Trophoblast cell (in vitro differentiated cells and primary cell): ENCODE results near the gene CCDC34.
A peak's percentile ranks its signal among the peaks of the same experiment; 100 is the strongest.

Experiments used
- DNase-seq, 2 donors: peaks; one replicate each; pipeline ENCODE4 v3.0.0-alpha.2; 2016
- H2AFZ ChIP-seq: 2 replicates; pipeline ENCODE4 v1.6.1; 2013; ENCODE audit warnings: low read length, moderate library complexity, mild to moderate bottlenecking; ENCODE audit not compliant: insufficient read depth, poor library complexity
- H2AK5ac ChIP-seq: 2 replicates; pipeline ENCODE4 v1.6.1; 2013; ENCODE audit warnings: mild to moderate bottlenecking, low read length
- H2BK120ac ChIP-seq: 2 replicates; pipeline ENCODE4 v1.6.1; 2013; ENCODE audit warnings: low read length, mild to moderate bottlenecking, moderate library complexity; ENCODE audit not compliant: insufficient read depth, poor library complexity
- H2BK12ac ChIP-seq: 2 replicates; pipeline ENCODE4 v1.6.1; 2013; ENCODE audit warnings: mild to moderate bottlenecking, low read length, moderate library complexity
- H2BK5ac ChIP-seq: 2 replicates; pipeline ENCODE4 v1.6.1; 2013; ENCODE audit warnings: low read length, low read depth, moderate library complexity, mild to moderate bottlenecking; ENCODE audit not compliant: poor library complexity
- H3K14ac ChIP-seq: 2 replicates; pipeline ENCODE4 v1.6.1; 2013; ENCODE audit warnings: mild to moderate bottlenecking, low read length
- H3K18ac ChIP-seq: 2 replicates; pipeline ENCODE4 v1.6.1; 2013; ENCODE audit warnings: mild to moderate bottlenecking, low read length
- H3K23ac ChIP-seq: 2 replicates; pipeline ENCODE4 v1.6.1; 2013; ENCODE audit warnings: low read length
- H3K27ac ChIP-seq: 2 replicates; pipeline ENCODE4 v1.5.1; 2013; ENCODE audit warnings: low read depth, mild to moderate bottlenecking, inconsistent platforms, low read length, moderate library complexity
- H3K27me3 ChIP-seq: 2 replicates; pipeline ENCODE4 v1.6.1; 2013; ENCODE audit warnings: inconsistent platforms, mild to moderate bottlenecking, low read length, moderate library complexity; ENCODE audit not compliant: insufficient read depth
- H3K36me3 ChIP-seq, 2 experiments: 1 replicate in 1 of 2; 2 replicates in 1 of 2; pipeline ENCODE4 v1.6.1; 2013; ENCODE audit warnings: low read length in 2 of 2, mild to moderate bottlenecking in 2 of 2, moderate library complexity in 1 of 2; ENCODE audit not compliant: insufficient read depth in 2 of 2, control insufficient read depth in 1 of 2
- H3K4ac ChIP-seq: 2 replicates; pipeline ENCODE4 v1.6.1; 2013; ENCODE audit warnings: low read depth, mild to moderate bottlenecking, low read length, moderate library complexity
- H3K4me1 ChIP-seq, 2 experiments: 1 replicate in 1 of 2; 2 replicates in 1 of 2; pipeline ENCODE4 v1.6.1; 2013; ENCODE audit warnings: low read length in 2 of 2, mild to moderate bottlenecking in 2 of 2, moderate library complexity in 1 of 2; ENCODE audit not compliant: insufficient read depth in 2 of 2, control insufficient read depth in 1 of 2
- H3K4me2 ChIP-seq: 2 replicates; pipeline ENCODE4 v1.6.1; 2013; ENCODE audit warnings: inconsistent platforms, mild to moderate bottlenecking, low read length, moderate library complexity
- H3K4me3 ChIP-seq: 2 replicates; pipeline ENCODE4 v1.5.1; 2013; ENCODE audit warnings: mild to moderate bottlenecking, low read depth, low read length, inconsistent platforms
- H3K79me1 ChIP-seq: one replicate; pipeline ENCODE4 v1.6.1; 2013; ENCODE audit warnings: low read length
- H3K79me2 ChIP-seq: 2 replicates; pipeline ENCODE4 v1.6.1; 2013; ENCODE audit warnings: low read length, mild to moderate bottlenecking; ENCODE audit not compliant: control insufficient read depth, insufficient read depth, poor library complexity
- H3K9ac ChIP-seq: 2 replicates; pipeline ENCODE4 v1.6.1; 2013; ENCODE audit warnings: mild to moderate bottlenecking, low read length
- H3K9me3 ChIP-seq: 2 replicates; pipeline ENCODE4 v1.6.1; 2013; ENCODE audit warnings: low read depth, mild to moderate bottlenecking, control low read depth, inconsistent platforms, low read length; ENCODE audit not compliant: insufficient read depth
- H4K12ac ChIP-seq: 2 replicates; pipeline ENCODE4 v1.6.1; 2013; ENCODE audit warnings: low read depth, mild to moderate bottlenecking, low read length, moderate library complexity
- H4K8ac ChIP-seq: 2 replicates; pipeline ENCODE4 v1.6.1; 2013; ENCODE audit warnings: low read depth, mild to moderate bottlenecking, low read length, moderate library complexity
- H4K91ac ChIP-seq: one replicate; pipeline ENCODE4 v1.6.1; 2013; ENCODE audit warnings: low read depth, mild to moderate bottlenecking, low read length, moderate library complexity
- WGBS: extraction: QIAGEN DNeasy Blood & Tissue Kit; methylation state at CpG from one replicate; pipeline ENCODE4 v1.1.7; 2013; ENCODE audit warnings: missing lambda C conversion rate; ENCODE audit not compliant: insufficient read length, insufficient coverage; ENCODE audit errors: extremely low coverage; 5-methylcytosine and 5-hydroxymethylcytosine counted together

Gene CCDC34

GRCh38 chr11:27387362-27387761 lies 24.3 kb upstream of the CCDC34 start:
- Histone ChIP-seq H2BK5ac (no peak overlapping the region), H3K9me3 (no peaks in the 10 kb centered on the region), H3K36me3 (no peaks in the 10 kb centered on the region), H2AK5ac (no peak overlapping the region), H4K12ac (no peak overlapping the region), H2AFZ (no peak overlapping the region), H4K8ac (no peak overlapping the region), H3K4me3 (no peak overlapping the region), H3K4me2 (no peak overlapping the region), H3K79me1 (peaks cover 2% of the 10 kb centered on the region), H3K79me2 (no peaks in the 10 kb centered on the region), H3K4me1 (peaks cover 0 to 10% of the 10 kb centered on the region in 2 experiments), H3K27ac (no peak overlapping the region), H3K23ac (no peak overlapping the region), H2BK12ac (no peak overlapping the region), H3K27me3 (no peaks in the 10 kb centered on the region), H3K9ac (no peak overlapping the region), H2BK120ac (no peak overlapping the region), H3K4ac (no peak overlapping the region), H4K91ac (no peak overlapping the region), H3K14ac (no peak overlapping the region), H3K18ac (no peak overlapping the region)
- no peak for DNase-seq
- no CpG with 5 or more reads among the region's 2 CpGs for WGBS

- Histone ChIP-seq H3K4ac (no peak overlapping the region), H3K23ac (no peak overlapping the region), H3K79me1 (no peaks in the 10 kb centered on the region), H3K9ac (no peak overlapping the region), H2AFZ (no peak overlapping the region), H3K4me2 (no peak overlapping the region), H2BK5ac (no peak overlapping the region), H2AK5ac (no peak overlapping the region), H3K27me3 (no peaks in the 10 kb centered on the region), H3K14ac (no peak overlapping the region), H3K27ac (peak overlapping the region; percentile 33), H2BK12ac (no peak overlapping the region), H3K36me3 (peaks cover 1 to 2% of the 10 kb centered on the region in 2 experiments), H3K18ac (no peak overlapping the region), H4K12ac (no peak overlapping the region), H2BK120ac (no peak overlapping the region), H4K91ac (no peak overlapping the region), H3K9me3 (no peaks in the 10 kb centered on the region), H4K8ac (no peak overlapping the region), H3K4me1 (peaks cover 2 to 7% of the 10 kb centered on the region in 2 experiments), H3K4me3 (no peak overlapping the region), H3K79me2 (no peaks in the 10 kb centered on the region)
- WGBS, result no CpG with 5 or more reads among the region's 4 CpGs
- no peak for DNase-seq
Measured at GRCh38 chr11:27386181-27386845, 23.3 kb upstream of the CCDC34 start.

DNA sequence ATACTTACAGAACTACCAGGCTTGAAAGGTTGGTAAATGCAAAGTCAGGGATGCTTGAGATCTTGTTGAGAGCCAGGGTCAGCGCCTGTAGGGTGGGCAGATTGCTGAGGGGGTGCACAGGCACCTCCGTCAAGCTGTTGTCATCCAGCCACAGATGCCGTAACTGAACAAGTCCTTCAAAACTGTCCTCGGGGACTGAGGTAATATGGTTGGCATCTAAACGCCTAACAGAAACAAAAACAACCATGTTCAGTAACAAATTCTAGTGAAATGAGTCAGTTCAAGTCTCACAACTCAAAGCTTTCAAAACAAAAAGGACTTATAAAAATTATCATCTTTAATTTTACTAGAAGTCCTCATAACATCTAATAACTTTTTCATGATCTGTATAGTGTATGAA lies 22.2 kb upstream of the CCDC34 start:
- H3K9ac ChIP-seq, result no peak overlapping the region
- H3K4me3 ChIP-seq, result no peak overlapping the region
- H3K27me3 ChIP-seq, result no peaks in the 10 kb centered on the region
- no peak overlapping the region for H3K4me2 ChIP-seq
- H3K36me3 ChIP-seq, result peaks cover 3 to 4% of the 10 kb centered on the region in 2 experiments
- no peak overlapping the region for H2BK5ac ChIP-seq
- no peaks in the 10 kb centered on the region for H3K79me1 ChIP-seq
- H3K27ac ChIP-seq, result no peak overlapping the region
- no peak overlapping the region for H2AFZ ChIP-seq
- peak in 1 of 2 donors; percentile 73 for DNase-seq
- no peak overlapping the region for H4K12ac ChIP-seq
- H2BK12ac ChIP-seq, result no peak overlapping the region
- H3K18ac ChIP-seq, result no peak overlapping the region
- no peaks in the 10 kb centered on the region for H3K79me2 ChIP-seq
- H4K8ac ChIP-seq, result peak overlapping the region; percentile 9
- no peak overlapping the region for H4K91ac ChIP-seq
- H3K23ac ChIP-seq, result no peak overlapping the region
- WGBS, result no CpG with 5 or more reads among the region's 5 CpGs
- no peak overlapping the region for H2AK5ac ChIP-seq
- peaks cover 2 to 7% of the 10 kb centered on the region in 2 experiments for H3K4me1 ChIP-seq
- no peak overlapping the region for H2BK120ac ChIP-seq
- no peak overlapping the region for H3K4ac ChIP-seq
- H3K14ac ChIP-seq, result no peak overlapping the region
- H3K9me3 ChIP-seq, result no peaks in the 10 kb centered on the region

- Histone ChIP-seq H2BK12ac (no peak overlapping the region), H3K9me3 (no peaks in the 10 kb centered on the region), H4K12ac (no peak overlapping the region), H3K27ac (no peak overlapping the region), H3K27me3 (no peaks in the 10 kb centered on the region), H3K4me2 (no peak overlapping the region), H4K91ac (no peak overlapping the region), H3K79me2 (no peaks in the 10 kb centered on the region), H3K4ac (no peak overlapping the region), H2BK5ac (no peak overlapping the region), H3K4me1 (peaks cover 2 to 8% of the 10 kb centered on the region in 2 experiments), H2BK120ac (no peak overlapping the region), H4K8ac (no peak overlapping the region), H3K79me1 (no peaks in the 10 kb centered on the region), H2AK5ac (no peak overlapping the region), H3K18ac (no peak overlapping the region), H2AFZ (no peak overlapping the region), H3K23ac (no peak overlapping the region), H3K4me3 (no peak overlapping the region), H3K9ac (no peak overlapping the region), H3K14ac (no peak overlapping the region), H3K36me3 (peaks cover 3 to 4% of the 10 kb centered on the region in 2 experiments)
- no peak for DNase-seq
Measured at GRCh38 chr11:27384227-27384626, 21.2 kb upstream of the CCDC34 start.
